Stimulated activated CD8-positive, alpha-beta memory T cell treated with anti-CD3 and anti-CD28 coated beads, Interleukin-15, amount 100 ng/mL, for 1 hour (primary cell): ENCODE results near the gene KANK4.

Experiments used
- DNase-seq: peaks from one replicate; pipeline ENCODE4 v3.0.0-alpha.2; 2020; ENCODE audit warnings: low read depth

Gene KANK4

DNA sequence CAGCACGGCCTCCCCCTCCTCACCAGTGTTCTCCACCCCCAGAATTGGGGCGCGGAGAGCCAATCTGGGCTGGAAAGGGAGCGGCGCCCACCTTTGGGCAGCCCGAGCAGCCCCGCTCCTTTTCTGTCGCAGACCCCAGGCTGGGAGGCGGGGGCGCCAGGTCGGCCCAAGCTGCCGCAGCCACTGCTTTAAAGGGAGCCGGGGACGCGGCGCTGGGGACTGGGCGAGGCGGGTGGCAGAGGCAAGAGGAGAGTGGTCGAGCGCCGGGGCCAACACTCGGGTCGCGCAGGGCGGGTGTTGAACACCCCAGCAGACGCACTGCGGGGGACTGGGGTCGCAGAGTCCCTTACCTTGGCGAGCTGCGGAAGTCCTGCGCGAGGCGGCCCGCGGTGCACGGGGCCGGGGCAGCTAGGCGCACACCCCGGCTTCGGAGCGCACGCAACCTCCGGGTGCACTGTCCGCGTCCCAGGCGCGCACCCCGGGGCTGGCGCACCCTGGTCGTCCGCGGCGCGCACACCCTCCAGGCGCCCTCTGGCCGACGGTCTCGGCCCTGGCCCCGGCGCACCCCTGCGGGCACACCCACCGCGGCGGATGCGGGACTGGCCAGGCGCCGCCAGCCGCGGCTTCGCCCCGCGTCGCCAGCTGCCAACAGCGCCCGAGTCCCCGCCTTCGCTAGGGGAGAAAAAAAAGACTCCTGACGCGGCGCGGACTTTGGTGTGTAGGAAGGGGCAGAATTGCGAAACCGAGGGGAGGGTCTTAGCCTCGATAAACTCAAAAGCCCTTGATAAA, at the start of gene KANK4:
Gene KANK4 (minus strand): TSS at position 679 of the 789 bp plus-strand sequence. CDS start 37,870 bp downstream, outside the sequence.
- no peak for DNase-seq

GRCh38 chr1:62368989-62369388, 49.8 kb upstream of the KANK4 start:
- DNase-seq, result no peak

DNA sequence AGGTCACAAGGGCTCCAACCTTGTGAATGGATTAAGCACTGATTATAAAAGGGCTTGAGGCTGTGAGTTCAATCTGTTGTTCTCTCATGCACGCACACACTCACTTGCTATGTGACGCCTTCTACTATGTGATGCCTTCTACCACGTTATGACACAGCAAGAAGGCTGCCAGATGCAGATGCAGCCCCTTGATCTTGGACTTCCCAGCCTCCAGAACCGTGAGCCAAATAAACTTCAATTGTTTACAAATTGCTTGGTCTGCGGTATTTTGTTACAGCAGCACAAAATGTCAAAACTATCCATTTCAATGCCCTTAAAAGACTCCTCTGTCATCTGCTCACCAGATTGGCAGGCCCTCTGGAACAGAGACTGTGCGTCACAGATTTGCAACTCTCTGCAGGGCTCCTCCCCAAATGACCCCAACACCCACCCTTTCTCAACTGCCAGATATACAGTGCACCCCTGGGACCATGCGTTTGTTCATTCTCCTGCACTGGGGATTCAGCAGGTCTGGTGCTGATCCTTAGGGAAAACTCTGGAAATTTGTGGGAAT, 47.8 kb upstream of the KANK4 start:
- no peak for DNase-seq

- no peak for DNase-seq
Measured at GRCh38 chr1:62364721-62365120, 45.5 kb upstream of the KANK4 start.

GRCh38 chr1:62362926-62363325, 43.7 kb upstream of the KANK4 start:
- no peak for DNase-seq

DNA sequence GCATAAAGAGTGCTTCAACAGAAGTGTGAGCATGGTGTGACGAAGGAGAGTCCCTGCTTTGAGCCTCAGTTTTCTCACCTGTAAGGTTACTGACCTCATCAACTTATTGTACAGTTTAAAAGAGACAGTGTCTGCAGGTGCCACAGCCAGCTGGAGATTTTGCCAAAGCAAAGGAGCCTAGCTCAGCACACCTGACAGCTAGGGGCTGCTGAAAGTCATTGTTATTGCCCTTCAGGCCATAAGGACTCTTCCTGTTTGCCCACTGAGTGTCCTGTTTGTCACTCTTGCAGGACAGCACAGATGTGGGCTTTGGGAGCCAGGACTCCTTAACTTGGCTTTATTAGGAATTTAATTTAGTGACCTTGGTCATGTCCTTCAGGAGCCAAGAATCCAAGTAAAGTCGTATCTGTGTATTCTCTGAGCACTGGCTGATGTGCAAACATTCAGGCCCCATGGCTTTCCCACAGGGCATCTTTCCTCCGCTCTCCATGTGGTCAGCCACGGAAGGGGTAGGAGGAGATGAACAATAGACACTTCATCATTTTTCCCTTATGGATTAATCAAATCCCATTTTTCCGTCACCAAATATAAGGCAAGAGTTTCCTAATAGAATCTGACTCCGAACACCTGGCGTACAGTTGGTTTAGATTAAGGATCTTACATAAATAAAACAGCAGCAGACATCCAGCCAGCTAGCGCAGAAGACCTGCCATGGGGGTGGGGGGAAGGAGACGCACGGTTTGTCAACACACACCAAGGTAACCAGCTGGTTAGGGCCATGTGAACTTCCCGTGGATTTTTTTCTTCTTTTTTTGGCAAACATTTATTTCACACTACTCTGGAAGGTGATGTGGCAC, 43.1 kb upstream of the KANK4 start:
- DNase-seq, result no peak

- no peak for DNase-seq
Measured at GRCh38 chr1:62361431-62361830, 42.2 kb upstream of the KANK4 start.

- no peak for DNase-seq
Measured at GRCh38 chr1:62358665-62359373, 39.6 kb upstream of the KANK4 start.

GRCh38 chr1:62357916-62358315, 38.7 kb upstream of the KANK4 start:
- no peak for DNase-seq

DNA sequence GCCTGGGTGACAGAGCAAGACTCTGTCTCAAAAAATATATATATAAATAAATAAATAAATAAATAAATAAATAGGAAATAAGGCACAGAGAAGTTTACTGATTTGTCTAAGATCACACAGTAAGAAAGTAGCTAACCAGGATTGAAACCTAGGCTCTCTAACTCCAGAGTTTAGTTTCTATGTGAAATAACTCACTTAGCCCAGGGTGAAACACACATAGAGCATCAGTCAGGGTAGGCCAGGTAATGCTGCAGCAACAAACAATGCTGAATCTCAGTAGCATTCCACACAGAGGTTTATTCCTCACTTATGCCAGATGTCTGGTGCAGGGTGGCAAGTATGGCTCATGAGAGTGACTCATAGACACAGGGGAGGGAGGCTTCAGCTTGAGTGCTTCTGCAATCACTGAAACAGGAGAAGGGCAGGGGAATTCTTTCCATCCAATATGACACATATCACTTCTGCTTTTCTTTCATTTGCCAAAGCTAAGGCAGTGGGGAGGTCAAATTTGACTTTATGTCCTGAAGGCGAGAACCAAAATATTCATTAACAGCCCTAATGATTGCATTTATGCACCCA, 37.1 kb upstream of the KANK4 start:
- no peak for DNase-seq

GRCh38 chr1:62355095-62355494, 35.9 kb upstream of the KANK4 start:
- no peak for DNase-seq

DNA sequence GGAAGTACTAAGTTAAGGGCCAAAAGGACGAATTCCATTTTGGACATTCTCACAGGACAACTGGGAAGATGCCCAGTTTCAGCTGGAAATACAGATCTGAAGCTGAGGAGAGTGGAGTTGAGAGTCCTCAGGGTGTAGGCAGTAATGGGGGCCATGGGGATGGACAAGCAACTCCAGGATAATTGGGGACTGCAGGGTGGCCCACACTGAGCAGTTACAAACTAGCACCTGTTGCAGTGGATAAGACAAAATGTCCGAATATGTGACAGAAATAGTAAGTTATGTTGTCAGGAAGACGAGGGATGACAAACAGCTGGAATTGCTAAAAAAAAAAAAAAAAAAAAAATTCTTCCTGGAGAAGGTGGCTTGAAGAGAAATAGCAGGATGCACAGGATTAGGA, 34.6 kb upstream of the KANK4 start:
- no peak for DNase-seq

DNA sequence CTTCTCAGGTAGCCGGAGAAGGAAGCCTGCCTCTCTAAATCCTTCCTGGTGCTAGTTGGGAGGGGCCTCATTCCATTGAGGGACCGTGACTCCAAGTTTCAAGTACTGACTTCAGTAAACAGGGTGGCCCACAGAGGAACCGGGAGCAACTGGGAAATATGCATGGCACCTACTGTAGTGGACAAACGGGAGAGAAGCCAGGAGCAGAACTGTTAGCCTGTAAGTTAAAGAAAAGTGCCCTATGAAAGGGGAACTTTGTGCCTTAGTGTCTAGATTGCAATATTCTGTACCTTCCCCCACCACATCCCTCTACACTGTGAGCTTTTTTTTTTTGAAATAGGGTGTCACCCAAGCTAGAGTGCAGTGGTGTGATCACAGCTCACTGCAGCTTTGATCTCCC, 33.2 kb upstream of the KANK4 start:
- DNase-seq, result no peak

DNA sequence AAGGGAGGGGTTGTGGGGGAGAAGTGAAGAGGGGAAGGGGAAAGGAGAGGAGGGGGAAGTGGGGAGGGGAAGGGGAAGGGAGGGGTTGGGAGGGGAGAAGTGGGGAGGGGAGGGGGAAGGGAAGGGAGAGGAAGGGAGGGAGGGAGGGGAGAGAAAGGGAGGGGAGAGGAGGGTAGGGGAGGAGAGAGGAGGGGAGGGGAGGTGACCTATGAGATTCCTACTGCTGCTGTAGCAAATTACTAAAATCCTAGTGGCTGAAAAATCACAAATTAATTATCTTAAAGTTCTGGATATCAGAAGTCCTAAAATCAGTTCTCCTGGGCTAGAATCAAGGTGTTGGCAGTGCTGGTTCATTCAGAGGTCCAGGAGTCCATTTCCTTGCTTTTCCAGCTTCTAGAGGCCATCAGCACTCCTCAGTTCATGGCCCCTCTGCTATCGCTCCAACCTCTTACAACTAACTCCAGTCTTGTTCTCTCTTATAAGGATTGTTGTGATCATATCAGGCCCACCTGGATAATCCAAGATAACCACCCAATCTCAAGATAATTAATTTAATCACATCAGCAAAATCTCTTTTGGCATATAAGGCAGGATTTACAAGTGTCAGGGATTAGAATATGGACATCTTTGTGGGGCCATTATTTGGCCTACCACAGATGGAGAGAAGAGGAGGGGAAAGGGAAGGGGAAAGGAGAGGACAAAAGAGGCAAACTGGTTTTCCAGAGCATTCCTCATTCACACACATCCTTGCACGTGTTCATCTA, 30.4 kb upstream of the KANK4 start:
- no peak for DNase-seq

GRCh38 chr1:62346886-62347285, 27.7 kb upstream of the KANK4 start:
- no peak for DNase-seq

GRCh38 chr1:62343911-62344310, 24.7 kb upstream of the KANK4 start:
- no peak for DNase-seq

GRCh38 chr1:62342270-62342669, 23.0 kb upstream of the KANK4 start:
- no peak for DNase-seq

- DNase-seq, result no peak
Measured at GRCh38 chr1:62341615-62342014, 22.4 kb upstream of the KANK4 start.

DNA sequence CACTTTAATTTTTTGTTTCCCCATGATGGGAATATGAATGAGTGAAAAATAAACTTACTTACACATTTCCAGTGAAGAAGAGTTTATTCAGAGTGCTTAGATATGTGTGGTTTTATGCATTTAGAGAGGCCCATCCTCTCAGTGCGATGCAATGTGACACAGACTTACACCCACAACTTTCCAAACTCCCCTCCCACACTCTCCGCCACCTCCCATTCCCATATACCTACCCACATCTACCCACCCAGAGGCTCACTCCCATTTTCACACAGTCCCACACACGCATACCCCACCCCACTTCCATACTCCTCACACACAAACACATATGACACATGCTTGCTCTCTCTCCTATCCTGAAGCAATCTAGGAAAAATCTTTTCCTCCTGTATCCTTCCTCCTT, 21.9 kb upstream of the KANK4 start:
- no peak for DNase-seq

- DNase-seq, result no peak
Measured at GRCh38 chr1:62337706-62338631, 18.7 kb upstream of the KANK4 start.
